Mucosa of descending colon (tissue), 3 donors: ENCODE measurements around the gene ADCY7. TPM values are rescaled to one million over a fixed set of nuclear protein-coding genes. Genes with fewer than 3 reads are reported as not detected.

Source experiments
- ATAC-seq: fragments of 200-7000 bp; cut with Tn5 transposase; one replicate; pipeline ENCODE4 v1.9.1; 2020; ENCODE audit warnings: mild to moderate bottlenecking, moderate library complexity
- DNase-seq, 3 donors: peaks; one replicate each; pipeline ENCODE4 v3.0.0-alpha.2; 2020
- H3K36me3 ChIP-seq: fragments of 200-600 bp; one replicate; pipeline ENCODE4 v1.8.0; 2021; ENCODE audit warnings: low read depth, mild to moderate bottlenecking
- H3K4me1 ChIP-seq: fragments of 200-600 bp; one replicate; pipeline ENCODE4 v1.8.0; 2021; ENCODE audit warnings: low read depth, mild to moderate bottlenecking
- H3K4me3 ChIP-seq: fragments of 200-600 bp; one replicate; pipeline ENCODE4 v1.8.0; 2021; ENCODE audit warnings: mild to moderate bottlenecking
- H3K9me3 ChIP-seq: fragments of 200-600 bp; one replicate; pipeline ENCODE4 v1.8.0; 2021; ENCODE audit warnings: mild to moderate bottlenecking
- intact Hi-C, 2 donors: fragments of 100-400 bp; cut with DNase I in 1 of 2; cut with micrococcal nuclease in 1 of 2; formaldehyde crosslinking; loops; one replicate each; pipeline versions ENCODE4 v1.11.0 to v1.11.1; 2022; cut with DNase I, micrococcal nuclease
- total RNA-seq, 3 donors: library from RNA; stranded (reverse); fragmentation: NEBNext Ultra II Directional in 2 of 3; extraction: Animal tissue kit (Norgen Biotek cat#: 25700) in 2 of 3; gene quantifications; one replicate each; pipeline versions ENCODE4 v1.2.1 to v1.2.4, GENCODE V29; 2021 to 2023
- TF ChIP-seq, protein P1 (sequence below): fragments of 200-600 bp; IDR thresholded peaks from one replicate; pipeline ENCODE4 v1.8.0; 2022; ENCODE audit warnings: antibody characterized with exemption, mild to moderate bottlenecking
- donor health status: DM: no; HTN: no; CAD: no; lungs with moderate emphysema.
- donor health status: DM: no; HTN: no; CAD: no.
- donor health status: DM: no; HTN: yes; CAD: no.

The ADCY7 gene
- total RNA-seq, 3 donors from 2014 or later = 12.4 to 25.0 (median 22.7) TPM

DNA sequence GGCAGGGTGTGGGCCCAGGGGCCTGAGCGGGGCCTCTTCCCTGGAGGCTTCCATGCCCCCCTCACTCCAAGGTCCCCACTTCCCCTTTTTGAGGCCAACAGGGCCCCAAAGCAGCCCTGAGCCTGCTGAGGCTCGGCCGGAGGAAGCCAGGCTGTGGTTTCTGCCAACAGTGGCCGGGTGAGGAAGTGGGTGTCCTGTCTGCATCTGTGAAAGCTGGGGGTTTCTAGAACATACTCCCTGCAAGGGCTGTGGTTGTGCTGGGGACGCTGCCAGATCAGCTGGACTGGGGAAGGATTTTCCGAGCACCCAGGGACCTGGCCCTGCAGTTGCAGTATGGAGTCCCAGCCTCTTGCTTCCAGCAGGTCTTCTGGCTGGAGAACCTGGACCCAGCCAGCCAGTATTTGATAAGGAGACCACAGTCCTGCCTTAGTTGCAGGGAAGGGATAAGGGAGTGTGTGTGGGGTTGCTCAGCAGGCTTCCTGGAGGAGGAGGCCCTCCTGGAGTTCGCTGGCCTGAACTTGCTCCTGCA lies 15.7 kb downstream of the ADCY7 start:
- ATAC-seq (peak; percentile 74), DNase-seq (peak; percentile 65 to 90 (median 75))
- TF ChIP-seq, protein P1, sequence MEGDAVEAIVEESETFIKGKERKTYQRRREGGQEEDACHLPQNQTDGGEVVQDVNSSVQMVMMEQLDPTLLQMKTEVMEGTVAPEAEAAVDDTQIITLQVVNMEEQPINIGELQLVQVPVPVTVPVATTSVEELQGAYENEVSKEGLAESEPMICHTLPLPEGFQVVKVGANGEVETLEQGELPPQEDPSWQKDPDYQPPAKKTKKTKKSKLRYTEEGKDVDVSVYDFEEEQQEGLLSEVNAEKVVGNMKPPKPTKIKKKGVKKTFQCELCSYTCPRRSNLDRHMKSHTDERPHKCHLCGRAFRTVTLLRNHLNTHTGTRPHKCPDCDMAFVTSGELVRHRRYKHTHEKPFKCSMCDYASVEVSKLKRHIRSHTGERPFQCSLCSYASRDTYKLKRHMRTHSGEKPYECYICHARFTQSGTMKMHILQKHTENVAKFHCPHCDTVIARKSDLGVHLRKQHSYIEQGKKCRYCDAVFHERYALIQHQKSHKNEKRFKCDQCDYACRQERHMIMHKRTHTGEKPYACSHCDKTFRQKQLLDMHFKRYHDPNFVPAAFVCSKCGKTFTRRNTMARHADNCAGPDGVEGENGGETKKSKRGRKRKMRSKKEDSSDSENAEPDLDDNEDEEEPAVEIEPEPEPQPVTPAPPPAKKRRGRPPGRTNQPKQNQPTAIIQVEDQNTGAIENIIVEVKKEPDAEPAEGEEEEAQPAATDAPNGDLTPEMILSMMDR = no peak
- H3K9me3 ChIP-seq = no peaks in the 10 kb centered on the region
- H3K4me1 ChIP-seq = peaks cover 29% of the 10 kb centered on the region
- H3K36me3 ChIP-seq = no peaks in the 10 kb centered on the region
- H3K4me3 ChIP-seq = no peak overlapping the region
- intact Hi-C loops = no loop called here

DNA sequence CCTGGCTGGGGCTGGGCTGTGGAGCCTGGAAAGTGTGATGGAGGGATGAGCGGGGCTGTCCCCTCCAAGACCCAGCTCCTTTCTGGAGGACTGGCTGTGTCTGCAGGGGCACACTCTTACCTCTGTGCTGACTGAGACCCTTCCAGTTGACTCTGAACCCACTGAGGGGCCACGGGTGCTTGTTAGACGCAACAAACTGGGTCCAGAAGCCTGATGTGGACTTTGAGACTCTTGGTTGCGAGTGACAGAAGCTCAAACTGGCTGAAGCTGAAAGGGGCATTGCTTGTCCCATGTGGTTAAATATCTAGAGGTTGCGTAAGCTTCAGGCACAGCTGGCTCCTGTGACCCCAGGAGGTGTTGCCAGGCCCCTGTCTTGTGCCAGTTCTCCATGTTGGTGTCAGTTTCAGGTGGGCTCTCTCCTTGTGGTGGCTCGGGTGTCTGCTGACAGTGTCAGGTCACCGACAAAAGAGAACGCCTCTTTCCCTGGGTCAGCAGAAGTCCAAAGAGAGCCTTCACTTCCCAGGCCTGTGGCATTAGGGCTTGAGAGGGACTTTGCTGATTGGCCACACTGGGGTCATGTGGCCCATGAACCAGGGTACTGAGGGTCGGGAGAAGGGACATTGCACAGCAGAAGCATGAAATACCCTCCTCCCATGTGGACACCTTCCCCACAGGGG lies 16.7 kb downstream of the ADCY7 start:
- Histone ChIP-seq H3K4me3 (no peak overlapping the region), H3K9me3 (no peaks in the 10 kb centered on the region), H3K4me1 (peaks cover 29% of the 10 kb centered on the region), H3K36me3 (no peaks in the 10 kb centered on the region)
- TF ChIP-seq, protein P1 = no peak
- intact Hi-C loops = no loop called here
- peak in 1 of 3 donors; percentile 34 for DNase-seq
- ATAC-seq = no peak

DNA sequence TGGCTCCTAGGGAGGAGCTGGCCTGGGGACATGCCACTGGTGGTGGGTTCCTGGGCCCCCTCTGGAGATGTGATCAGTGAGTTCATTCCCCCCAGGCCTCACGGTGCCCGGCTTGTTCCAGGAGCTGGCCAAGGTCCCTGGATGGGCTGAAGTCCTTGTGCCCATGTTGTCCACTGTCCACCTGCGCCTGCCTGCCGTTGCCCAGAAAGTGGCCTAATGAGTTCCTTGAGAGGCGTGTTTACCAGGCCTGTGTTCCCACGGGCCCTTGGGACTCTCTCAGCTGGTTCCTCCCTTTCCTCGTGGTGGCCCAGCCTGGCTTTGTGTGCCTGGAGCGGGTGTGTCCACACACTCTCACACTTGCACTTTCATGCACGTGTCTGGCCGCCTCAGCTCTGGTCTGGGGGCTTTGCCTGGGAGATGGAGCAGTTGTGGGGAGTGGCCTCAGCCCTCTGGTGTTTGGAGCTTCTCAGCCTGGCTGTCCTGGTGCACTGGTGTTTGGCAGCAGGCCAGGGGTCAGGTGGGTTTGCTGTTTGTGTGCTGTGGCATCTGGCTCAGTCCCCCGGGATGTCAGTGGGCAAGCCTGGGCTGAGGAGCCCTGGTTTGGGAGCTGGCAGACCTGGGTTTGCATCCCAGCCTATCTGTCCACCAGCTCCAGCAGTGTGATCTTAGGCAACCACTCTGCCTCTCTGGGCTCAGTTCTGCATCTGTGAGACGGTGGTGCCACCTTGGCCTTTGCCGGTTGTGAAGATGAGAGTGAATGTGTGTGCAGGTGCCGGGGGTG lies 18.0 kb downstream of the ADCY7 start:
- peak in 2 of 3 donors; percentile 65 to 71 for DNase-seq
- no peaks in the 10 kb centered on the region for H3K36me3 ChIP-seq
- TF ChIP-seq, protein P1 = no peak
- ATAC-seq = peak; percentile 68
- no peaks in the 10 kb centered on the region for H3K9me3 ChIP-seq
- no peak overlapping the region for H3K4me3 ChIP-seq
- peaks cover 20% of the 10 kb centered on the region for H3K4me1 ChIP-seq
- intact Hi-C loops = no loop called here

DNA sequence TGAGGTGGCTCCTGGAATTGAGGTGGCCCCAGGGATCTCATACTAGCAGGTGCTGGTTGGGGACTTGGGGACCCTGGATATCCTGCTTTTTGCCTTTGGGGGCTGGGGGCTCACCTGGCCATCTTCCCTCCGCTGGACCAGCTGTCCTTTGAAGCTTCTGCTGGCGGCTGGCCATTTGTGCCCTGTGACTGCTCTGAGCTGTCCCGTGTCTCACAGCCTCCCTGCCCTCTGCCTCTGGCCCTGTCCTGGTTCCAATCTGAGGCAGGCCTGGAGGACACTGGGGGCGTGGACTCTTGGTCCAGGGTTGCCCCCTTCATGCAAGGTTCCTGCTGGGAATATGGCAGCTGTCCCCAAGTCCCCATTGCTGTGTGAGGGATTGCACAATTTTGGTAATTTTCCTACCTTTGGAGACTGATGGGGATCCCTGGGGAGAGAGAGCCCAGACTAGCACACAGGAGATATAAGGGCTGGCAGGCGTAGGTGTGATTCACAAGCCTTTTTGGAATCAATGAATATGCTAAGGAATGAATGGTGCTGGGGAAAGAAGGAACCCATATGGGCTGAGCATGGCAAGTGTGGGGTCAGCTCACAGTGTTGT lies 19.2 kb downstream of the ADCY7 start:
- DNase-seq = no peak
- H3K36me3 ChIP-seq = no peaks in the 10 kb centered on the region
- ATAC-seq = no peak
- H3K4me3 ChIP-seq = no peak overlapping the region
- intact Hi-C loops = no loop called here
- no peaks in the 10 kb centered on the region for H3K9me3 ChIP-seq
- H3K4me1 ChIP-seq = peaks cover 18% of the 10 kb centered on the region
- TF ChIP-seq, protein P1 = no peak

DNA sequence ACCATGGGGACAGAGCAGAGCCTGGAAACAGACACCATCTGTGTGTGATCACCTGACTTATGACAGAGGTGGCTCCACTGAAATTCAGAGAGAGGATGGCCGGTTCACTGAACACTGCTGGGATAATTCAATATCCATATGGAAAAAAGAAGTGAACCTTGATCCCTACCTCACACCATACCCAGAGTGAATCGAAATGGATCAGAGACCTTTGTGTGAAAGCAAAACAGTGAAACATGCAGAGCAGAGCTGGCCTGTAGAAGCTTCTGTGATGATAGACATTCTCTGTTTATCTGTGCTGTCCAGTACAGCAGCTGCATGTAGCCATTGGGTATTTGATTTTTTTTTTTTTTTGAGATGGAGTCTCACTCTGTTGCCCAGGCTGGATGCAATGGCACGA lies 20.3 kb downstream of the ADCY7 start:
- intact Hi-C loops = no loop called here
- ATAC-seq (no peak), DNase-seq (no peak)
- H3K4me3 ChIP-seq = no peak overlapping the region
- peaks cover 11% of the 10 kb centered on the region for H3K4me1 ChIP-seq
- TF ChIP-seq, protein P1 = no peak
- H3K36me3 ChIP-seq = no peaks in the 10 kb centered on the region
- H3K9me3 ChIP-seq = no peaks in the 10 kb centered on the region
